Gastroesophageal sphincter (tissue), 4 donors: ENCODE results near the gene OTUD5. TPM values are rescaled to one million over a fixed set of nuclear protein-coding genes. Genes with fewer than 3 reads are reported as not detected.
A peak's percentile ranks its signal among the peaks of the same experiment; 100 is the strongest.

Experiments
- ATAC-seq: fragments of 150-250 bp; one replicate; pipeline ENCODE4 v1.9.1; 2016; ENCODE audit warnings: mild to moderate bottlenecking, moderate library complexity
- H3K27ac ChIP-seq, 4 donors: fragments of 200-600 bp; sonication (generic) in 3 of 4; 1 replicate in 3 of 4; 2 replicates in 1 of 4; pipeline ENCODE4 v1.5.1; 2016 to 2019
- H3K27me3 ChIP-seq: fragments of 200-600 bp; sonication (generic); one replicate; pipeline ENCODE4 v1.5.1; 2019
- H3K36me3 ChIP-seq, 2 donors: fragments of 200-600 bp; sonication (generic); one replicate each; pipeline ENCODE4 v1.5.1; 2019; ENCODE audit warnings: control low read depth in 1 of 2
- H3K4me1 ChIP-seq, 3 donors: fragments of 200-600 bp; sonication (generic); 1 replicate in 2 of 3; 2 replicates in 1 of 3; pipeline ENCODE4 v1.5.1; 2016 to 2019; ENCODE audit warnings: control low read depth in 2 of 3
- H3K4me3 ChIP-seq, 2 donors: fragments of 200-600 bp; sonication (generic); one replicate each; pipeline ENCODE4 v1.5.1; 2019; ENCODE audit warnings: mild to moderate bottlenecking in 1 of 2, moderate library complexity in 1 of 2
- H3K9me3 ChIP-seq, 3 donors: fragments of 200-600 bp; sonication (generic); one replicate each; pipeline ENCODE4 v1.5.1; 2017 to 2019; ENCODE audit warnings: control low read depth in 2 of 3
- EP300 ChIP-seq: sonication (generic); formaldehyde crosslinking; IDR thresholded peaks from one replicate; pipeline ENCODE4 v1.6.1; 2017; ENCODE audit warnings: antibody characterized with exemption, mild to moderate bottlenecking
- POLR2A ChIP-seq, 2 donors: fragments of 450-650 bp; IDR thresholded peaks; one replicate each; pipeline ENCODE4 v1.6.1; 2017; ENCODE audit warnings: antibody characterized with exemption in 2 of 2, mild to moderate bottlenecking in 2 of 2, moderate library complexity in 1 of 2
- POLR2AphosphoS5 ChIP-seq: sonication (generic); formaldehyde crosslinking; IDR thresholded peaks from one replicate; pipeline ENCODE4 v1.6.1; 2017; ENCODE audit warnings: antibody characterized with exemption
- WGBS, 2 donors: methylation state at CpG; one replicate each; pipeline ENCODE4 v1.1.5; 2018; ENCODE audit warnings: low coverage in 1 of 2; 5-methylcytosine and 5-hydroxymethylcytosine counted together
- total RNA-seq, 4 donors: library from RNA; depleted of rRNA; stranded (reverse); fragments of >200 nt; gene quantifications; one replicate each; pipeline ENCODE4 v1.1.0, GENCODE V29; 2016
- TF ChIP-seq, protein P1 (sequence below), 4 experiments: fragments of 200-600 bp in 2 of 4; fragments of 450-650 bp in 2 of 4; sonication (generic) in 1 of 4; IDR thresholded peaks; one replicate each; pipeline ENCODE4 v1.5.1; 2017 to 2019; ENCODE audit warnings: antibody characterized with exemption in 4 of 4, mild to moderate bottlenecking in 2 of 4, moderate library complexity in 2 of 4

OTUD5 gene
- total RNA-seq, 4 donors from 2014 or later, result 36.8 to 54.3 (median 47.7) TPM

DNA sequence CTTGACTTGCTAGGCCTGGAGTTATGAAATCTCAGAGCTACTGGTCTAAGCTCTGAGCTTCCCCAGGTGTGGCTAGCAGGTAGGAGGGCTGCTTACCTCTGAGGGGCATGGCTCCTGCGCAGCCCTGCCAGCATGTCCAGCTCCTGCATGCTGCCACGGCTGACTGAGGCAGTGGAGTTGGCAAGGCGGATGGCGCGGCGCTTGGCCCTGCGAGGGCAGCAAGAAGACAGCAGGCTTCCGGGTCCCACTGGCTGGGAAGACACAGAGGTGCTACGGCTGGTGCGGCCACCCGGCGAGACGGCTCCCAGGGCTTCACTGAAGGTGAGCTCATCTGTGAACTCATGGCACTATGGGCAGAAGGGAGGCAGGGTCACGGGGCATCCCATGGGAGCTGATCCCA, 8.6 kb upstream of the OTUD5 start:
- Histone ChIP-seq H3K27ac (no peak overlapping the region), H3K4me1 (no peaks in the 10 kb centered on the region), H3K4me3 (no peak overlapping the region), H3K27me3 (no peaks in the 10 kb centered on the region), H3K36me3 (no peaks in the 10 kb centered on the region), H3K9me3 (no peaks in the 10 kb centered on the region)
- no peak for TF ChIP-seq POLR2A (IDR thresholded peaks at IDR 0.05)
- TF ChIP-seq POLR2AphosphoS5, result no peak
- no peak for TF ChIP-seq EP300
- TF ChIP-seq, protein P1, sequence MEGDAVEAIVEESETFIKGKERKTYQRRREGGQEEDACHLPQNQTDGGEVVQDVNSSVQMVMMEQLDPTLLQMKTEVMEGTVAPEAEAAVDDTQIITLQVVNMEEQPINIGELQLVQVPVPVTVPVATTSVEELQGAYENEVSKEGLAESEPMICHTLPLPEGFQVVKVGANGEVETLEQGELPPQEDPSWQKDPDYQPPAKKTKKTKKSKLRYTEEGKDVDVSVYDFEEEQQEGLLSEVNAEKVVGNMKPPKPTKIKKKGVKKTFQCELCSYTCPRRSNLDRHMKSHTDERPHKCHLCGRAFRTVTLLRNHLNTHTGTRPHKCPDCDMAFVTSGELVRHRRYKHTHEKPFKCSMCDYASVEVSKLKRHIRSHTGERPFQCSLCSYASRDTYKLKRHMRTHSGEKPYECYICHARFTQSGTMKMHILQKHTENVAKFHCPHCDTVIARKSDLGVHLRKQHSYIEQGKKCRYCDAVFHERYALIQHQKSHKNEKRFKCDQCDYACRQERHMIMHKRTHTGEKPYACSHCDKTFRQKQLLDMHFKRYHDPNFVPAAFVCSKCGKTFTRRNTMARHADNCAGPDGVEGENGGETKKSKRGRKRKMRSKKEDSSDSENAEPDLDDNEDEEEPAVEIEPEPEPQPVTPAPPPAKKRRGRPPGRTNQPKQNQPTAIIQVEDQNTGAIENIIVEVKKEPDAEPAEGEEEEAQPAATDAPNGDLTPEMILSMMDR (IDR thresholded peaks at IDR 0.05), result no peak
- ATAC-seq, result no peak
- 85 to 100% methylated on average over 1 to 4 of the region's 14 CpGs for WGBS, 2 donors

DNA sequence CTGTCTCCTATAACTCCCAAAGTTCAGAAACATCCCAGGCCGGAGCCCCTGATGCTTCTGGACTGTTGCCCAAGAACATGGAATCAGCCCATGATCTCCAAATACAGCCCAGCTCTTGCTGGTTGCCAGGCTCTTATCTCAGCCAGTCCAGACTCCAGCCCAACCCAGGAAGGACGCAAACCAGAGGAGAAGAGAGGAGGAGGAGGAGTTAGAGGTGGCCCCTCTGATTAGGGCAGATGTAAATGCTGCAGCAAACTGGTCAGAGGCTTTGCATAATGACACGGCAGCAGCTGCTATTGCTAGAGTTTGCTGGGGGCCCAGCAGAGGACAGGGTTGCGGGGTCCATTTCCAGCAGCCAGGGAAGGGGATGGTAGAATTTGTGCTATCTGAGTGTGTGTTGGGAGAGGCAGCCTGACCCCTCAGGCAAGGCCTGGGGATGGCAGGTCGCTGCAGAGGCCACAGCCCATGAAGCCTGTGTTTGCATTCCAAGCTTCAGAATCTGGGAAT, 4.2 kb upstream of the OTUD5 start:
- no peaks in the 10 kb centered on the region for H3K36me3 ChIP-seq
- 47% methylated on average over 2 of the region's 5 CpGs; no CpG with 5 or more reads in 1 of the 2 donors for WGBS, 2 donors
- TF ChIP-seq POLR2A (IDR thresholded peaks at IDR 0.05) (no peak), EP300 (no peak), POLR2AphosphoS5 (no peak)
- TF ChIP-seq, protein P1 (IDR thresholded peaks at IDR 0.05), result no peak
- no peaks in the 10 kb centered on the region for H3K27me3 ChIP-seq
- H3K9me3 ChIP-seq, result no peaks in the 10 kb centered on the region
- H3K27ac ChIP-seq, result peak overlapping the region in 1 of 4 donors; percentile 91
- H3K4me1 ChIP-seq, result peaks cover 0 to 10% (median 0%) of the 10 kb centered on the region in 3 donors
- no peak for ATAC-seq
- no peak overlapping the region for H3K4me3 ChIP-seq

DNA sequence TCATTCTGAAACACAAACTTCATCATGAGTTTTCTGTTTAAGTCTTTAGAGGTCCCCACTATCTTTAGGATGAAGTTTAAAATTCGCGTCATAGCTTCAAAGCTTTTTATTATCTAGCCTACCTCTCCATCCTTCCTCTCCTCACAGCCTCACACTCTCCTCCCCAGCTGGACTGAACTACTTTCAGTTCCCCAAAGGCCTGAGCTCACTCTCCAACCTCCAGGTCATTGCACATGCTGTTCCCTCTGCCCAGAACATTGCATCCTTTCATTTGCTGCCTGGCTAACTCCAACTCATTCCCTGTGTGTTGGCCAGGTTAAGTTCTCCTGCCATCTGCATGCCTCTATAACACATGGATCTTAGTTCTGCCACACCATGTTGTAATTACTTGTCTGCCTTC, 2.9 kb upstream of the OTUD5 start:
- no peak for ATAC-seq
- peak overlapping the region; percentile 87 to 100 (median 92) for H3K27ac ChIP-seq
- WGBS, 2 donors, result 87 to 92% methylated on average over 2 of the region's 2 CpGs
- TF ChIP-seq EP300, result no peak
- no peak for TF ChIP-seq POLR2A (IDR thresholded peaks at IDR 0.05)
- peak; percentile 24 for TF ChIP-seq POLR2AphosphoS5
- TF ChIP-seq, protein P1 (IDR thresholded peaks at IDR 0.05), result no peak
- H3K9me3 ChIP-seq, result no peaks in the 10 kb centered on the region
- H3K4me1 ChIP-seq, result peaks cover 0 to 24% (median 5%) of the 10 kb centered on the region in 3 donors
- H3K4me3 ChIP-seq, result no peak overlapping the region
- H3K36me3 ChIP-seq, result peaks cover 0 to 4% of the 10 kb centered on the region in 2 donors
- H3K27me3 ChIP-seq, result no peaks in the 10 kb centered on the region

DNA sequence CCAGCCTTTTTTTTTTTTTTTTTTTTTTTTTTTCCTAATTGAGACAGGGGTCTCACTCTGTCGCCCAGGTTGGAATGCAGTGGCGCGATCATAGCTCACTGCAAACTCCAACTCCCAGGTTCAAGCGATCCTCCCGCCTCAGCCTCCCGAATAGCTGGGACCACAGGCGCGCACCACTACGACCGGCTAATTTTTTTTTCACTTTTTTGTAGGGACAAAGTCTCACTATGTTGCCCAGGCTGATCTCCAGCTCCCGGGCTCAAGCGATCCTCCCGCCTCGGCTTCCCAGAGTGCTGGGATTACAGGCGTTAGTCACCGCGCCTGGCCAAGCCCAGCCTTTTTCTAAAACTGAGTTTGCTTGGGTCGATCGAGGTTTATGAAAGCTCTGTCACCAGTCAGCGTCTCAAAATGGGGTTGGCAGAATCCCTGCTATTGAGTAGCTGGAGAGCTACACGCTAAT, 1.3 kb upstream of the OTUD5 start:
- peak overlapping the region; percentile 69 to 73 for H3K4me3 ChIP-seq
- no peak for TF ChIP-seq EP300
- TF ChIP-seq, protein P1 (IDR thresholded peaks at IDR 0.05), result no peak
- no peak for TF ChIP-seq POLR2AphosphoS5
- TF ChIP-seq POLR2A (IDR thresholded peaks at IDR 0.05), result no peak
- 0 to 38% methylated on average over 5 to 9 of the region's 21 CpGs for WGBS, 2 donors
- peaks cover 0 to 5% of the 10 kb centered on the region in 2 donors for H3K36me3 ChIP-seq
- H3K9me3 ChIP-seq, result no peaks in the 10 kb centered on the region
- H3K27me3 ChIP-seq, result no peaks in the 10 kb centered on the region
- peak overlapping the region; percentile 87 to 100 (median 92) for H3K27ac ChIP-seq
- peak; percentile 4 for ATAC-seq
- H3K4me1 ChIP-seq, result peaks cover 4 to 40% (median 5%) of the 10 kb centered on the region in 3 donors
